Lung (tissue), 12 donors: Measurements from ENCODE around the gene PAK2. TPM values are rescaled to one million over a fixed set of nuclear protein-coding genes. Genes with fewer than 3 reads are reported as not detected.

Experiments
- ATAC-seq: fragments of 200-7000 bp; cut with Tn5 transposase; one replicate; pipeline ENCODE4 v1.9.1; 2020; ENCODE audit warnings: moderate number of reproducible peaks; ENCODE audit not compliant: insufficient read depth, low FRiP score
- DNase-seq, 3 donors: peaks; one replicate each; pipeline ENCODE4 v3.0.0-alpha.2; 2013 to 2017
- H3K27ac ChIP-seq, 2 donors: one replicate each; pipeline ENCODE4 v1.5.1; 2013; ENCODE audit warnings: mild to moderate bottlenecking in 2 of 2, moderate library complexity in 2 of 2, control low read depth in 1 of 2, inconsistent platforms in 1 of 2, low read depth in 1 of 2, low read length in 1 of 2
- H3K27me3 ChIP-seq, 3 donors: one replicate each; pipeline ENCODE4 v1.5.1; 2013; ENCODE audit warnings: low read length in 2 of 3; ENCODE audit not compliant: control insufficient read depth in 3 of 3, insufficient read depth in 3 of 3
- H3K36me3 ChIP-seq, 4 donors: one replicate each; pipeline ENCODE4 v1.5.1; 2013; ENCODE audit warnings: low read length in 4 of 4, mild to moderate bottlenecking in 1 of 4, moderate library complexity in 1 of 4; ENCODE audit not compliant: control insufficient read depth in 4 of 4, insufficient read depth in 4 of 4
- H3K4me1 ChIP-seq, 5 donors: one replicate each; pipeline ENCODE4 v1.5.1; 2013; ENCODE audit warnings: low read length in 5 of 5, mild to moderate bottlenecking in 2 of 5, moderate library complexity in 1 of 5; ENCODE audit not compliant: control insufficient read depth in 5 of 5, insufficient read depth in 5 of 5
- H3K4me3 ChIP-seq: one replicate; pipeline ENCODE4 v1.5.1; 2013; ENCODE audit warnings: mild to moderate bottlenecking, control low read depth, moderate library complexity
- H3K9ac ChIP-seq, 2 donors: one replicate each; pipeline ENCODE4 v1.5.1; 2013; ENCODE audit warnings: low read length in 2 of 2, control low read depth in 1 of 2; ENCODE audit not compliant: insufficient read depth in 1 of 2
- H3K9me3 ChIP-seq, 4 donors: one replicate each; pipeline ENCODE4 v1.5.1; 2013; ENCODE audit warnings: low read length in 3 of 4, mild to moderate bottlenecking in 1 of 4, moderate library complexity in 1 of 4; ENCODE audit not compliant: control insufficient read depth in 4 of 4, insufficient read depth in 3 of 4
- CTCF ChIP-seq: IDR thresholded peaks from 2 replicates; pipeline ENCODE4 v1.5.1; 2012; ENCODE audit warnings: mild to moderate bottlenecking; ENCODE audit errors: control extremely low read depth, extremely low read depth
- WGBS, 2 donors: extraction: QIAGEN DNeasy Blood & Tissue Kit; methylation state at CpG; one replicate each; pipeline ENCODE4 v1.1.7; 2013; 5-methylcytosine and 5-hydroxymethylcytosine counted together
- polyA plus RNA-seq, 2 donors: library from polyadenylated mRNA; stranded (reverse); fragments of 200-250 nt; gene quantifications; one replicate each; pipeline ENCODE4 v1.2.1, GENCODE V29; 2013
- total RNA-seq, 2 donors: library from RNA; depleted of rRNA in 1 of 2; stranded (reverse); fragments of >200 nt in 1 of 2; gene quantifications; one replicate each; pipeline ENCODE4 v1.2.1, GENCODE V29; 2014 to 2021
- donor health status: control.
- donor health status: control.
- donor health status: Bipolar disorder and iron deficiency.
- donor health status: healthy.
- donor health status: DM: yes; HTN: yes; CAD: no.

PAK2 gene
- total and polyA plus RNA-seq, 4 donors = 23.7 to 81.4 (median 55.1) TPM

- TF ChIP-seq CTCF = no peak
- H3K27me3 ChIP-seq = no peaks in the 10 kb centered on the region
- no peak overlapping the region for H3K4me3 ChIP-seq
- DNase-seq (no peak), ATAC-seq (no peak)
- no peak overlapping the region for H3K27ac ChIP-seq
- 75 to 91% methylated on average over 4 of the region's 4 CpGs for WGBS, 2 donors
- H3K36me3 ChIP-seq = peaks cover 0 to 11% (median 0%) of the 10 kb centered on the region in 4 donors
- peaks cover 0 to 3% (median 1%) of the 10 kb centered on the region in 4 donors for H3K9me3 ChIP-seq
- peaks cover 0 to 2% (median 0%) of the 10 kb centered on the region in 5 donors for H3K4me1 ChIP-seq
- H3K9ac ChIP-seq = no peak overlapping the region
Observed at GRCh38 chr3:196756732-196757131, 17.1 kb downstream of the PAK2 start.

- Histone ChIP-seq H3K27me3 (no peaks in the 10 kb centered on the region), H3K4me3 (no peak overlapping the region), H3K9me3 (peaks cover 0 to 3% (median 1%) of the 10 kb centered on the region in 4 donors), H3K4me1 (peaks cover 0 to 2% (median 0%) of the 10 kb centered on the region in 5 donors), H3K27ac (no peak overlapping the region), H3K9ac (no peak overlapping the region), H3K36me3 (peaks cover 0 to 11% (median 0%) of the 10 kb centered on the region in 4 donors)
- no peak for ATAC-seq
- no peak for TF ChIP-seq CTCF
- 86 to 89% methylated on average over 9 of the region's 9 CpGs for WGBS, 2 donors
- DNase-seq = no peak
Observed at GRCh38 chr3:196757876-196758739, 18.5 kb downstream of the PAK2 start.

GRCh38 chr3:196763179-196763578 is 23.5 kb downstream of the PAK2 start:
- Histone ChIP-seq H3K4me1 (no peaks in the 10 kb centered on the region), H3K36me3 (peaks cover 0 to 5% (median 0%) of the 10 kb centered on the region in 4 donors), H3K4me3 (no peak overlapping the region), H3K27ac (no peak overlapping the region), H3K9me3 (no peaks in the 10 kb centered on the region), H3K27me3 (no peaks in the 10 kb centered on the region), H3K9ac (no peak overlapping the region)
- no peak for ATAC-seq
- no peak for DNase-seq
- TF ChIP-seq CTCF = no peak
- WGBS, 2 donors = 83 to 91% methylated on average over 7 of the region's 7 CpGs
